Ishikawa (cell line): ENCODE data around the gene TTC16.

Experiments
- CEBPB ChIP-seq: IDR thresholded peaks from 2 replicates; pipeline ENCODE4 v1.6.1; 2012
- EP300 ChIP-seq: IDR thresholded peaks from 2 replicates; pipeline ENCODE4 v1.6.1; 2012; ENCODE audit warnings: borderline replicate concordance
- MAX ChIP-seq: IDR thresholded peaks from 2 replicates; pipeline ENCODE4 v1.6.1; 2012
- RAD21 ChIP-seq: IDR thresholded peaks from 2 replicates; pipeline ENCODE4 v1.6.1; 2012; ENCODE audit warnings: low read depth
- REST ChIP-seq: IDR thresholded peaks from 2 replicates; pipeline ENCODE4 v1.6.1; 2012; ENCODE audit warnings: low read depth, mild to moderate bottlenecking
- TCF12 ChIP-seq: IDR thresholded peaks from 2 replicates; pipeline ENCODE4 v1.6.1; 2012; ENCODE audit warnings: low read depth
- TEAD4 ChIP-seq: IDR thresholded peaks from 2 replicates; pipeline ENCODE4 v1.6.1; 2012
- USF1 ChIP-seq: IDR thresholded peaks from 2 replicates; pipeline ENCODE4 v1.6.1; 2012
- YY1 ChIP-seq: IDR thresholded peaks from 2 replicates; pipeline ENCODE4 v1.6.1; 2012; ENCODE audit warnings: low read depth
- ZBTB7A ChIP-seq: IDR thresholded peaks from 2 replicates; pipeline ENCODE4 v1.6.1; 2012; ENCODE audit warnings: low read depth

DNA sequence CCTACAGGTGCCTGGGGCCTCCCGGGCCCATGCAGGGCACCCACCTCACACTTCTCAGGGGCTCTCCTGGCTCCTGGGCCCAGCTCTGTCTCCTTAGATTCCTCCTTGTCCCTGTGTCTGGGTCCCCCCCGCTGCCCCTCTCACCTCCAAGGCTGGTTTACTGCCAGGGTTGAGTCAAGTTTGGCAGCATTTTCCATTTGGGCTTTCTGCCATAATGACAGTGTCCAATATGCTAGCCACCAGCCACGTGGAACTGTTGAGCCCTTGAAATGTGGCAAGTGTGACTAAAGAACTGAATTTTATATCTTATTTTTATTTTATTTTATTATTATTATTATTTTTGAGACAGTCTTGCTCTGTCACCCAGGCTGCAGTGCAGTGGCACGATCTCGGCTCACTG lies 1.9 kb downstream of the TTC16 start:
- TF ChIP-seq REST (no peak), TCF12 (no peak), CEBPB (no peak), MAX (no peak), RAD21 (no peak), EP300 (no peak), TEAD4 (no peak), USF1 (no peak), YY1 (no peak), ZBTB7A (no peak)
